HCT116 (cell line): ENCODE results near the gene ERC2.

Experiments
- CTCF ChIP-seq, 3 experiments: fragments of 200-600 bp in 1 of 3; sonication (generic) in 1 of 3; IDR thresholded peaks in 2 of 3; conservative IDR thresholded peaks in 1 of 3; 2 replicates each; pipeline ENCODE4 v1.5.1; 2012 to 2017; ENCODE audit warnings: low read depth in 2 of 3, low read length in 2 of 3, antibody characterized with exemption in 1 of 3, borderline replicate concordance in 1 of 3, control low read depth in 1 of 3, mild to moderate bottlenecking in 1 of 3, mixed read lengths in 1 of 3, mixed run types in 1 of 3, moderate library complexity in 1 of 3; ENCODE audit not compliant: insufficient read depth in 1 of 3
- EZH2phosphoT487 ChIP-seq: fragments of 200-600 bp; IDR thresholded peaks from 2 replicates; pipeline ENCODE4 v1.6.1; 2018; ENCODE audit warnings: antibody characterized with exemption, borderline replicate concordance
- FOSL1 ChIP-seq: IDR thresholded peaks from 2 replicates; pipeline ENCODE4 v1.6.1; 2012; ENCODE audit warnings: low read depth
- MAX ChIP-seq: IDR thresholded peaks from 2 replicates; pipeline ENCODE4 v1.6.1; 2012
- POLR2A ChIP-seq: IDR thresholded peaks from 2 replicates; pipeline ENCODE4 v1.7.0; 2011; ENCODE audit warnings: borderline replicate concordance; ENCODE audit not compliant: insufficient read depth, insufficient read length; ENCODE audit errors: extremely low read depth
- POLR2AphosphoS5 ChIP-seq: IDR thresholded peaks from 2 replicates; pipeline ENCODE4 v1.6.1; 2011; ENCODE audit warnings: mild to moderate bottlenecking, low read depth, low read length, moderate library complexity
- RAD21 ChIP-seq: IDR thresholded peaks from 2 replicates; pipeline ENCODE4 v1.6.1; 2012; ENCODE audit warnings: low read depth, mild to moderate bottlenecking
- SIN3A ChIP-seq: IDR thresholded peaks from 2 replicates; pipeline ENCODE4 v1.6.1; 2012; ENCODE audit warnings: low read depth
- TCF7L2 ChIP-seq: IDR thresholded peaks from 2 replicates; pipeline ENCODE4 v1.7.0; 2011; ENCODE audit warnings: borderline replicate concordance, inconsistent platforms; ENCODE audit not compliant: insufficient read depth, insufficient read length; ENCODE audit errors: extremely low read depth
- YY1 ChIP-seq: IDR thresholded peaks from 2 replicates; pipeline ENCODE4 v1.6.1; 2011; ENCODE audit warnings: low read length, low read depth, moderate library complexity, mild to moderate bottlenecking; ENCODE audit not compliant: insufficient replicate concordance; ENCODE audit errors: extremely low read depth
- ZBTB33 ChIP-seq: IDR thresholded peaks from 2 replicates; pipeline ENCODE4 v1.6.1; 2011; ENCODE audit warnings: mild to moderate bottlenecking, low read length, moderate library complexity; ENCODE audit not compliant: insufficient replicate concordance; ENCODE audit errors: extremely low read depth

GRCh38 chr3:55716044-55716443 is 752.2 kb downstream of the ERC2 start:
- no peak for TF ChIP-seq POLR2AphosphoS5
- TF ChIP-seq EZH2phosphoT487: no peak
- TF ChIP-seq FOSL1: no peak
- TF ChIP-seq CTCF (IDR thresholded peaks at IDR 0.05 in 2 of 3, conservative IDR thresholded peaks at IDR 0.05 in 1 of 3; ENCODE audit: borderline replicate concordance in 1 of 3, insufficient read depth in 1 of 3, low read depth in 2 of 3, low read length in 2 of 3): no peak
- TF ChIP-seq ZBTB33: no peak
- TF ChIP-seq POLR2A: no peak
- no peak for TF ChIP-seq MAX
- no peak for TF ChIP-seq TCF7L2
- TF ChIP-seq YY1: no peak
- no peak for TF ChIP-seq RAD21
- no peak for TF ChIP-seq SIN3A
